ENCODE results near the gene KAT8. TPM values are rescaled to one million over a fixed set of nuclear protein-coding genes. Genes with fewer than 3 reads are reported as not detected.
A peak's percentile ranks its signal among the peaks of the same experiment; 100 is the strongest.

The KAT8 gene
- total and polyA plus RNA-seq, 8 donors, result 38.8 to 114 (median 54.0) TPM

DNA sequence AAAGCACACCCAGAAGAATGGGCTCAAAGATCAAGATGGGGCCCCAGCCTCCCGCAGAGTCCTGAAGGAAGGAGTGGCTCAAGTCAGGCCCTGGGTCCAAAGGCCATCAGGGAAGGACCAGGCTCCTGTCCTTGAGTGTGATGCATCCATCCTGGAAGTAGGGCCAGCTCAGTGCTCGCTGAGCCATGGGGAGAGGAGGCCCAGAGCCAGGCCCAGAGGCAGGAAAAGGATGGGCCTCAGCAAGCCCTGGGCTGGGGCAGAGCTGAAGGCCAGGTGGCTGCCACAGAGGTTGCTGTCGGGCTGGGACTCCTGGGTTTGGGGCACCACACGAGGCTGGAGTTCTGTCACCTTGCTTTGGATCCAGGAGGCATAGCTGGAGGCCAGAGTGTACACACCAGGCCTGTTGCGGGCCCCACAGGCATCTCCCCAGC is 14.4 kb downstream of the KAT8 start:
- WGBS, 5 donors, result 33 to 56% (median 40%) methylated on average over 2 to 5 of the region's 5 CpGs
- H3K4me1 ChIP-seq, result peaks cover 60 to 85% (median 69%) of the 10 kb centered on the region in 4 donors
- peak overlapping the region; percentile 88 to 97 (median 91) for H3K27ac ChIP-seq
- peak in 1 of 2 donors; percentile 66 for DNase-seq
- intact Hi-C loops (cut with DNase I; ENCODE audit: low total_unique reads), result no loop called here
- H3K4me3 ChIP-seq, result peak overlapping the region in 2 of 4 donors; percentile 2 to 62
- peaks cover 0 to 7% (median 0%) of the 10 kb centered on the region in 3 donors for H3K27me3 ChIP-seq
- no peaks in the 10 kb centered on the region for H3K9me3 ChIP-seq
- peaks cover 35 to 68% (median 64%) of the 10 kb centered on the region in 4 donors for H3K36me3 ChIP-seq
- TF ChIP-seq POLR2AphosphoS5 (IDR thresholded peaks at IDR 0.05) (peak in 1 of 3 donors; percentile 54), EP300 (IDR thresholded peaks at IDR 0.05) (no peak)

- Histone ChIP-seq H3K4me1 (peaks cover 55 to 79% (median 64%) of the 10 kb centered on the region in 4 donors), H3K4me3 (peak overlapping the region in 2 of 4 donors; percentile 2 to 62)
- no peak for DNase-seq
These were observed 15.0 kb downstream of the KAT8 start for GRCh38 chr16:31132303-31132979.

GRCh38 chr16:31133046-31133501 is 15.6 kb downstream of the KAT8 start:
- H3K4me3 ChIP-seq, result peak overlapping the region in 3 of 4 donors; percentile 41 to 62 (median 62)

More at GRCh38 chr16:31132303-31132979, 15.0 kb downstream of the KAT8 start:
- H3K9me3 ChIP-seq, result no peaks in the 10 kb centered on the region
- TF ChIP-seq EP300 (IDR thresholded peaks at IDR 0.05) (no peak), POLR2AphosphoS5 (IDR thresholded peaks at IDR 0.05) (no peak)
- TF ChIP-seq, protein P1, sequence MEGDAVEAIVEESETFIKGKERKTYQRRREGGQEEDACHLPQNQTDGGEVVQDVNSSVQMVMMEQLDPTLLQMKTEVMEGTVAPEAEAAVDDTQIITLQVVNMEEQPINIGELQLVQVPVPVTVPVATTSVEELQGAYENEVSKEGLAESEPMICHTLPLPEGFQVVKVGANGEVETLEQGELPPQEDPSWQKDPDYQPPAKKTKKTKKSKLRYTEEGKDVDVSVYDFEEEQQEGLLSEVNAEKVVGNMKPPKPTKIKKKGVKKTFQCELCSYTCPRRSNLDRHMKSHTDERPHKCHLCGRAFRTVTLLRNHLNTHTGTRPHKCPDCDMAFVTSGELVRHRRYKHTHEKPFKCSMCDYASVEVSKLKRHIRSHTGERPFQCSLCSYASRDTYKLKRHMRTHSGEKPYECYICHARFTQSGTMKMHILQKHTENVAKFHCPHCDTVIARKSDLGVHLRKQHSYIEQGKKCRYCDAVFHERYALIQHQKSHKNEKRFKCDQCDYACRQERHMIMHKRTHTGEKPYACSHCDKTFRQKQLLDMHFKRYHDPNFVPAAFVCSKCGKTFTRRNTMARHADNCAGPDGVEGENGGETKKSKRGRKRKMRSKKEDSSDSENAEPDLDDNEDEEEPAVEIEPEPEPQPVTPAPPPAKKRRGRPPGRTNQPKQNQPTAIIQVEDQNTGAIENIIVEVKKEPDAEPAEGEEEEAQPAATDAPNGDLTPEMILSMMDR (IDR thresholded peaks at IDR 0.05), result no peak
- H3K27ac ChIP-seq, result peak overlapping the region; percentile 88 to 97 (median 91)
- intact Hi-C loops (cut with DNase I; ENCODE audit: low total_unique reads), result no loop called here
- peaks cover 0 to 7% (median 0%) of the 10 kb centered on the region in 3 donors for H3K27me3 ChIP-seq
- H3K36me3 ChIP-seq, result peaks cover 29 to 62% (median 58%) of the 10 kb centered on the region in 4 donors
- 35 to 73% (median 59%) methylated on average over 19 to 20 of the region's 20 CpGs for WGBS, 5 donors

GRCh38 chr16:31134091-31134571 is 16.7 kb downstream of the KAT8 start:
- 16 to 38% (median 24%) methylated on average over 5 of the region's 5 CpGs for WGBS, 5 donors
- peaks cover 47 to 82% (median 60%) of the 10 kb centered on the region in 4 donors for H3K4me1 ChIP-seq
- intact Hi-C loops (cut with DNase I; ENCODE audit: low total_unique reads), result no loop called here

More at GRCh38 chr16:31133046-31133501, 15.6 kb downstream of the KAT8 start:
- H3K36me3 ChIP-seq, result peaks cover 24 to 56% (median 51%) of the 10 kb centered on the region in 4 donors
- TF ChIP-seq POLR2AphosphoS5 (IDR thresholded peaks at IDR 0.05), result no peak
- no peak for TF ChIP-seq POLR2A (IDR thresholded peaks at IDR 0.05)
- no peak for TF ChIP-seq EP300 (IDR thresholded peaks at IDR 0.05)
- peaks cover 50 to 77% (median 60%) of the 10 kb centered on the region in 4 donors for H3K4me1 ChIP-seq
- H3K27ac ChIP-seq, result peak overlapping the region; percentile 88 to 97 (median 91)
- intact Hi-C loops (cut with DNase I; ENCODE audit: low total_unique reads), result no loop called here
- DNase-seq, result no peak
- H3K27me3 ChIP-seq, result peaks cover 0 to 7% (median 0%) of the 10 kb centered on the region in 3 donors
- H3K9me3 ChIP-seq, result no peaks in the 10 kb centered on the region
- 43 to 64% (median 50%) methylated on average over 2 to 6 of the region's 6 CpGs for WGBS, 5 donors

More at GRCh38 chr16:31134091-31134571, 16.7 kb downstream of the KAT8 start:
- DNase-seq, result no peak
- Histone ChIP-seq H3K4me3 (peak overlapping the region; percentile 41 to 62 (median 52)), H3K27ac (peak overlapping the region; percentile 88 to 97 (median 91)), H3K27me3 (peaks cover 0 to 7% (median 0%) of the 10 kb centered on the region in 3 donors), H3K36me3 (peaks cover 20 to 45% (median 41%) of the 10 kb centered on the region in 4 donors), H3K9me3 (no peaks in the 10 kb centered on the region)
- TF ChIP-seq, protein P1 (IDR thresholded peaks at IDR 0.05), result no peak
- TF ChIP-seq POLR2AphosphoS5 (IDR thresholded peaks at IDR 0.05), result no peak
- no peak for TF ChIP-seq EP300 (IDR thresholded peaks at IDR 0.05)
- TF ChIP-seq POLR2A (IDR thresholded peaks at IDR 0.05), result no peak

Data from stomach (tissue), 9 donors.